ENCODE data around the gene OR10P1. TPM values are rescaled to one million over a fixed set of nuclear protein-coding genes. Genes with fewer than 3 reads are reported as not detected.
A peak's percentile ranks its signal among the peaks of the same experiment; 100 is the strongest.

OR10P1 gene
- total and polyA plus RNA-seq, 7 donors: not detected

DNA sequence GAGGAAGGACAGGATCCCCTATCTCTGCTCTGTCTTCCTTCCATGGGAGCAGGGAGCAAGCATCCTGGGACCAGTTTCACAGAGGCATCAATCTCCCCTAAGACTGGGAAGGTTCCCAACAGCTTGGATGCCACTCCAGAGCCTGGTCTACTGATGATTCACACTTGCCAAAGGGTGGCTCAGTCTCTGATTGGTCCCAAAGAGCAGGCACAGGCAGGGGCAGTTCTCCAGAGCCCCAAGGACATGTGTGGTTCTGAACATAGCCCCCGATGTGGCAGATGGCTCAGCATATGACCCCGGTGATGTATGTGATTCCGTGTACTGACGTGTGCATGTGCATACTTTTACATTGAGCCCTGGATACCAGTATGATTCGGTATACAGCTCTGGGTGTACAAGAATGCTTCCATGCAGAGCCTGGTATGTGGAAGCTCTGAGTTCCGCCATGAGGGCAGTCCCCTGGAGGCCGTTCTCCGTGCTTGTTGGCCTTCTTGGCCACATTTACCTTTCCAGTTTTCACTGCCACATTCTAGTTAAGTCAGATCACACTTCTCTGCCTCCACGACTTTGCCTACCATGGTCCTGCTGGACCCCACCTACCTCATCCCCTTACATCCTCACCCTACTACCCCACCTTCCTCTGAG, 49.8 kb downstream of the OR10P1 start:
- TF ChIP-seq CTCF (IDR thresholded peaks at IDR 0.05): no peak
- Histone ChIP-seq H3K4me3 (no peak overlapping the region), H3K4me1 (peaks cover 13% of the 10 kb centered on the region), H3K27ac (no peak overlapping the region), H3K27me3 (ENCODE audit: insufficient read depth in 3 of 3, low read length in 2 of 3) (no peaks in the 10 kb centered on the region), H3K36me3 (ENCODE audit: insufficient read depth in 1 of 2, low read depth in 1 of 2) (peaks cover 0 to 62% of the 10 kb centered on the region in 2 donors), H3K9me3 (no peaks in the 10 kb centered on the region)
- DNase-seq (no peak), ATAC-seq (peak; percentile 25 to 57 (median 40))
- 71 to 85% (median 74%) methylated on average over 9 of the region's 9 CpGs for WGBS, 3 donors
- intact Hi-C loops (cut with DNase I): no loop called here

Other genes with a start within 250 kb of the OR10P1 start
- gene OR6C65, start 236.4 kb upstream of the OR10P1 start, total RNA-seq: not detected
- gene OR6C65, start 236.4 kb upstream of the OR10P1 start, polyA plus RNA-seq: not detected
- not detected for gene OR6C76, start 210.6 kb upstream of the OR10P1 start, total RNA-seq
- not detected for gene OR6C76, start 210.6 kb upstream of the OR10P1 start, polyA plus RNA-seq
- gene OR6C2, start 192.8 kb upstream of the OR10P1 start, total RNA-seq: not detected
- not detected for gene OR6C2, start 192.8 kb upstream of the OR10P1 start, polyA plus RNA-seq
- not detected for gene OR6C70, start 166.8 kb upstream of the OR10P1 start, total RNA-seq
- gene OR6C70, start 166.8 kb upstream of the OR10P1 start, polyA plus RNA-seq: not detected
- gene OR6C68, start 144.5 kb upstream of the OR10P1 start, total RNA-seq: not detected
- not detected for gene OR6C68, start 144.5 kb upstream of the OR10P1 start, polyA plus RNA-seq
- not detected for gene OR6C4, start 87.3 kb upstream of the OR10P1 start, total RNA-seq
- gene OR6C4, start 87.3 kb upstream of the OR10P1 start, polyA plus RNA-seq: not detected
- not detected for gene OR2AP1, start 64.4 kb upstream of the OR10P1 start, total RNA-seq
- not detected for gene OR2AP1, start 64.4 kb upstream of the OR10P1 start, polyA plus RNA-seq
- gene ITGA7, start 71.0 kb downstream of the OR10P1 start, total RNA-seq: 100 to 1,000 TPM; 297 to 433 (median 350) TPM
- gene ITGA7, start 71.0 kb downstream of the OR10P1 start, polyA plus RNA-seq: 100 to 1,000 TPM in 2 of 3 donors, 10 to 100 TPM in 1; 51.8 to 254 (median 152) TPM
- 100 to 1,000 TPM; 127 to 193 (median 165) TPM for gene BLOC1S1, start 79.2 kb downstream of the OR10P1 start, total RNA-seq
- 100 to 1,000 TPM; 185 to 260 (median 228) TPM for gene BLOC1S1, start 79.2 kb downstream of the OR10P1 start, polyA plus RNA-seq
- gene RDH5, start 83.5 kb downstream of the OR10P1 start, total RNA-seq: 10 to 100 TPM; 11.4 to 25.4 (median 16.0) TPM
- gene RDH5, start 83.5 kb downstream of the OR10P1 start, polyA plus RNA-seq: 10 to 100 TPM in 2 of 3 donors, 1 to 10 TPM in 1; 7.0 to 14.0 (median 11.9) TPM
- 1,000 to 10,000 TPM in 2 of 4 donors, 100 to 1,000 TPM in 2; 592 to 1,401 (median 983) TPM for gene CD63, start 92.1 kb downstream of the OR10P1 start, total RNA-seq
- gene CD63, start 92.1 kb downstream of the OR10P1 start, polyA plus RNA-seq: 1,000 to 10,000 TPM; 1,147 to 2,407 (median 1,257) TPM
- gene GDF11, start 106.2 kb downstream of the OR10P1 start, total RNA-seq: 1 to 10 TPM in 3 of 4 donors, under 1 TPM in 1; 0.88 to 4.8 (median 1.4) TPM
- gene GDF11, start 106.2 kb downstream of the OR10P1 start, polyA plus RNA-seq: 1 to 10 TPM in 2 of 3 donors, under 1 TPM in 1; 0.34 to 3.7 (median 2.3) TPM
- 10 to 100 TPM; 38.3 to 52.6 (median 43.0) TPM for gene SARNP, start 180.8 kb downstream of the OR10P1 start, total RNA-seq
- gene SARNP, start 180.8 kb downstream of the OR10P1 start, polyA plus RNA-seq: 10 to 100 TPM; 72.6 to 98.0 (median 81.5) TPM
- 10 to 100 TPM; 12.6 to 27.2 (median 15.0) TPM for gene ORMDL2, start 181.1 kb downstream of the OR10P1 start, total RNA-seq
- 10 to 100 TPM; 21.6 to 68.2 (median 24.3) TPM for gene ORMDL2, start 181.1 kb downstream of the OR10P1 start, polyA plus RNA-seq
- gene DNAJC14, start 192.7 kb downstream of the OR10P1 start, total RNA-seq: 10 to 100 TPM; 10.8 to 15.5 (median 12.6) TPM
- 10 to 100 TPM; 10.5 to 23.8 (median 20.1) TPM for gene DNAJC14, start 192.7 kb downstream of the OR10P1 start, polyA plus RNA-seq
- 1 to 10 TPM; 1.4 to 2.8 (median 1.8) TPM for gene MMP19, start 206.0 kb downstream of the OR10P1 start, total RNA-seq
- 1 to 10 TPM in 2 of 3 donors, under 1 TPM in 1; 0.66 to 4.1 (median 1.1) TPM for gene MMP19, start 206.0 kb downstream of the OR10P1 start, polyA plus RNA-seq